ENCODE measurements around the gene SEMA3G.

Gene SEMA3G

DNA sequence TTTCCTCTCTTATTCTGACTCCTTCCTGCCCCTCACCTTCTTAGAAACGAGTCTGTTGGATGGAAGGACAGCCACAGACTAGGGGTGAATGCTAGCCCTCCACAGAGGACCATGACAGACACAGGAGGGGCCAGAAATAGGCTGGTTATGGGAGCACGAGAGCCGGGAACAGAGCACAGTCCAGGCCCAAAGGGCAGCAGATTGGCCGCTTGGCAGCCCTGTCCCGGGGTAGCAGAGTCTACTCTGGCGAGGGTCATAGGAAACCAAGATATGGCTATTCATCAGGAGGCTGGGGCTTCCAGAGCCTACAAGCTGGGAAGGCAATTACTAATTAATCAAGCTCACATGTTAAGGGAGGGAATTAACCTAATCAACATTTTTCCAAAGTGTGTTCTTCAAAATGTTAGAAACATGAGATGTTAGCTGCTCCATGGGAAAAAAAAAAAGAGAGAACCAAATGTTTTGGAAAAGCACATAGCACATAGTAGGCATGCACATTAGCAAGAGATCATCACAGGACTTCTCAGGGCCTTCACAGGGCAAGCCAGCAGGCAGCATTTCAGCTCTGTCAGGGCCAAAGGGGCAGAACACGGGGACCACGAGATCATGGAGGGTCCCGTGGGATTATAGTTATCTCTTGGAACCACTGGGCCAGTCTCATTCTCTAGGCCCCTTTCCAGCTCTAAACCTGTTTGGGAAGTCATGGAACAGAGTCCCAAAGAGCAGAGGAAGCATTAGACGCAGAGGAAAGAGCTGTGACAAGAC lies 13.3 kb downstream of the SEMA3G start:
- Histone ChIP-seq H3K36me3 (ENCODE audit: insufficient read depth, insufficient read length, low read length) (no peaks in the 10 kb centered on the region), H3K4me3 (ENCODE audit: insufficient read length, low read depth) (no peak overlapping the region), H3K27me3 (ENCODE audit: insufficient read depth, insufficient read length) (no peaks in the 10 kb centered on the region), H3K4me1 (ENCODE audit: insufficient read depth, insufficient read length) (peaks cover 2% of the 10 kb centered on the region), H3K9me3 (ENCODE audit: insufficient read depth, low read length) (no peaks in the 10 kb centered on the region), H3K9ac (ENCODE audit: insufficient read length, low read depth) (no peak overlapping the region)
- TF ChIP-seq ZNF274 (IDR thresholded peaks at IDR 0.05; ENCODE audit: low read depth, low read length), result no peak
- DNase-seq (ENCODE audit: low read depth, low spot score), result no peak

DNA sequence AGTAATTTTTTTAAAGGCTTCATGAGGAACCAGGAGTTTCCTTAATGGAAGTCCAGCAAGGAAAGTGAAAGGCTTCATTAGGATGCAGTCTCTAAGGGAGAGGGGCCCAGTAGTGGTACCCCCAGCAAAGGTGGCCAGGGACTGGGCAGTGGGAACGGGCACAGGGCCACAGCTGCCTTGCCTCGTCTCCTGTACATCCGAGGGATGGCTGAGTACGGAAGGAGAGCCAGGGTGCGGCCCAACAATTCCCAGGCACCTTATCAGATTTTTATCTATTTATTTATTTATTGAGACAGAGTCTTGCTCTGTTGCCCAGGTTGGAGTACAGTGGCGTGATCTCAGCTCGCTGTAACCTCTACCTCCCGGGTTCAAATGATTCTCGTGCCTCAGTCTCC lies 14.5 kb downstream of the SEMA3G start:
- no peak for DNase-seq (ENCODE audit: low read depth, low spot score)
- H3K36me3 ChIP-seq (ENCODE audit: insufficient read depth, insufficient read length, low read length), result no peaks in the 10 kb centered on the region
- TF ChIP-seq SUZ12 (IDR thresholded peaks at IDR 0.05; ENCODE audit: extremely low read depth, insufficient read depth, insufficient read length), result no peak
- TF ChIP-seq YY1 (IDR thresholded peaks at IDR 0.05; ENCODE audit: insufficient read depth, insufficient read length), result no peak
- no peak for TF ChIP-seq ZNF274 (IDR thresholded peaks at IDR 0.05; ENCODE audit: low read depth, low read length)
- no peaks in the 10 kb centered on the region for H3K9me3 ChIP-seq (ENCODE audit: insufficient read depth, low read length)
- no peak overlapping the region for H3K9ac ChIP-seq (ENCODE audit: insufficient read length, low read depth)
- H3K4me3 ChIP-seq (ENCODE audit: insufficient read length, low read depth), result no peak overlapping the region
- no peaks in the 10 kb centered on the region for H3K27me3 ChIP-seq (ENCODE audit: insufficient read depth, insufficient read length)
- peaks cover 2% of the 10 kb centered on the region for H3K4me1 ChIP-seq (ENCODE audit: insufficient read depth, insufficient read length)

DNA sequence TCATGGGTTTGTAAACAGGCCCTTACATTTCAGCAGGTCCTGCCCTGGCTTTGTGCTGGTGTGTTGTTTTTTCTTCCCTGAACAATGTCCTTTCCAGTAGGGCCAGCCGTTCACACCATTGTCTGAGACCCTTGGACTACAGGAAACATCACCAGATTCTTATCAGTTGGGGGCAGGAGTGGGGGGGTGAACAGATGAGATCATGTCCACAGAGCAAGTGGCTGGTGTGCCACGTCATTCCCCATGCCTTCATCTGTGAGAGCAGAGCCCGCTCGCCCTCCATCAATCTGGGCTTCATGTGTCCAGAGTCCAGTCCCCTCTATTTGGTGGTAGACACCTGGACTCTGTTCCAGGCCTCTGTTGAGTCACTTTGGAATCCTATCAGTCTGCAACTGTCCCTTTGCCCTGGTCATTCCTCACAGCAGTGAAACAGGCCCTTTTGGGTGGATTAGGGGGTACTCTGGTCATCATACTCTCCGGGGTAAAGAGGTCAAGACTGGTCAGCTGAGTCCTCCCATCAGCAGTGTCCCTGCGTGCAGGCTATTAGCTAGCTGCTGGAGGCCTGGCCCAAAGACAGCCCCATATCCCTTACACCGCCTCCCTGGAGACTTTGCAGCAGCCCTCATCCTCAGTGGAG lies 15.0 kb downstream of the SEMA3G start:
- Histone ChIP-seq H3K9ac (ENCODE audit: insufficient read length, low read depth) (no peak overlapping the region), H3K36me3 (ENCODE audit: insufficient read depth, insufficient read length, low read length) (no peaks in the 10 kb centered on the region), H3K4me1 (ENCODE audit: insufficient read depth, insufficient read length) (peaks cover 2% of the 10 kb centered on the region), H3K9me3 (ENCODE audit: insufficient read depth, low read length) (no peaks in the 10 kb centered on the region), H3K4me3 (ENCODE audit: insufficient read length, low read depth) (no peak overlapping the region), H3K27me3 (ENCODE audit: insufficient read depth, insufficient read length) (no peaks in the 10 kb centered on the region)
- no peak for DNase-seq (ENCODE audit: low read depth, low spot score)
- TF ChIP-seq YY1 (IDR thresholded peaks at IDR 0.05; ENCODE audit: insufficient read depth, insufficient read length), result no peak
- no peak for TF ChIP-seq ZNF274 (IDR thresholded peaks at IDR 0.05; ENCODE audit: low read depth, low read length)
- no peak for TF ChIP-seq SUZ12 (IDR thresholded peaks at IDR 0.05; ENCODE audit: extremely low read depth, insufficient read depth, insufficient read length)

DNA sequence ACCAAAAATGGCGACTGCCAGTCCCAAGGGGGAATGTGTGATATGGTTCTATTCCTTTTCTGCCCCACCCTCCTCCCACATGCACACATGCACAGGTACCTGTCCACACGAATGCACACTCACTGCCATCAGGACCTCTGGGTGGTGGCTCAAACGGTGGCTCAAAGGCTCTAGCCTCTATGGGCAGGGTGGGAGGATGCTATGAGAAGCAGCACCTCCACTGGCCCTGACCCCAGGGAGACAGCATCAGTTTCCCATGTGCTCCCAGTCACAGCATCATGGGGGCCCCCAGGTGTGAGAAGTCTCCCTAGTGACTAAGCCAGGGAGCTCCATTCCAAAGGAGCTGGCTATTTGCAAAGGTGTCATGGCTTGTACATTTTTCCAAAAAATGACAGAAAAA lies 15.9 kb downstream of the SEMA3G start:
- Histone ChIP-seq H3K27me3 (ENCODE audit: insufficient read depth, insufficient read length) (no peaks in the 10 kb centered on the region), H3K4me1 (ENCODE audit: insufficient read depth, insufficient read length) (peaks cover 2% of the 10 kb centered on the region), H3K4me3 (ENCODE audit: insufficient read length, low read depth) (no peak overlapping the region), H3K9me3 (ENCODE audit: insufficient read depth, low read length) (no peaks in the 10 kb centered on the region), H3K9ac (ENCODE audit: insufficient read length, low read depth) (no peak overlapping the region), H3K36me3 (ENCODE audit: insufficient read depth, insufficient read length, low read length) (no peaks in the 10 kb centered on the region)
- no peak for DNase-seq (ENCODE audit: low read depth, low spot score)
- no peak for TF ChIP-seq SUZ12 (IDR thresholded peaks at IDR 0.05; ENCODE audit: extremely low read depth, insufficient read depth, insufficient read length)
- no peak for TF ChIP-seq YY1 (IDR thresholded peaks at IDR 0.05; ENCODE audit: insufficient read depth, insufficient read length)
- no peak for TF ChIP-seq ZNF274 (IDR thresholded peaks at IDR 0.05; ENCODE audit: low read depth, low read length)

DNA sequence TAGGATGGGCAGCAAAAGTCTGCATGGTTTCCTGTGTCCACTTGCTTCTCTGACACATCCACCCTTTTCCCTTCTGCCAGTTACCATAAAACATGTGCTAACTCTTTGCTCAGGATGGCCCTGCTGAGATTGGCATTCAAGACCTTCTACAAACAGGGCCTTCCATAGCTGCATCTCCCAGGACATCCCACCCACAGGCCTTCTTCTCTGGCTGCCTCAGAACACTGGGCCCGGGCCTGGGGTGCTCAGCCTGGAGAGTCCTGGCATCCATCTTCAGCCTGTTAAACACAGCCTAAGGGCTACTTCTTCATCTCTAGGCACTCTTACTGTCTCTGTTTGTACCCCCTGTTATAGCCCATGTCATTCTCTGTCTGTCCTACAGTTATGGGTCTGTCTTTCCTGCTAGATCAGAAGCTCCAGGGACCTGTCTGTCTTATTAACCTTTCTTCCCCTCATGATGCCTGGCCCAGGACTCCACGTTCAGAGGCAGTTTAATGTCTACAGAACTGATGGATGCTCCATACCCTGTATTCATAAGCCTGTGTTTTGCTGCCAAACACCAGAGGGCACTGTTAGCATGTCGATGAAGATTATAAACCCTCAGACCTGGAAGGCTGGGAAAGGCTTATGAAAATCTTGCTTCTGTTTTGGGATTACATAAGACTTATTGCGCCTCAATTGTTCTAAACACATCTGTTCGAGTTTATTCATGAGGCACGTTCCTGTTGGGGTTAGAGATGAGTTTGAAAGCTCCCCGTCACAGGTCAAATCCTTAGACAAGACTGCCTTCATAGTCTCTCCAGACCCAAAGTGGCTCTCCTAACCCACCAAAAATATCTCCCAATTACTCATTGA lies 16.5 kb downstream of the SEMA3G start:
- Histone ChIP-seq H3K4me3 (ENCODE audit: insufficient read length, low read depth) (no peak overlapping the region), H3K9me3 (ENCODE audit: insufficient read depth, low read length) (no peaks in the 10 kb centered on the region), H3K36me3 (ENCODE audit: insufficient read depth, insufficient read length, low read length) (no peaks in the 10 kb centered on the region), H3K4me1 (ENCODE audit: insufficient read depth, insufficient read length) (no peaks in the 10 kb centered on the region), H3K27me3 (ENCODE audit: insufficient read depth, insufficient read length) (no peaks in the 10 kb centered on the region), H3K9ac (ENCODE audit: insufficient read length, low read depth) (no peak overlapping the region)
- peak; percentile 50 for DNase-seq (ENCODE audit: low read depth, low spot score)
- TF ChIP-seq YY1 (IDR thresholded peaks at IDR 0.05; ENCODE audit: insufficient read depth, insufficient read length) (no peak), ZNF274 (IDR thresholded peaks at IDR 0.05; ENCODE audit: low read depth, low read length) (no peak), SUZ12 (IDR thresholded peaks at IDR 0.05; ENCODE audit: extremely low read depth, insufficient read depth, insufficient read length) (no peak)

DNA sequence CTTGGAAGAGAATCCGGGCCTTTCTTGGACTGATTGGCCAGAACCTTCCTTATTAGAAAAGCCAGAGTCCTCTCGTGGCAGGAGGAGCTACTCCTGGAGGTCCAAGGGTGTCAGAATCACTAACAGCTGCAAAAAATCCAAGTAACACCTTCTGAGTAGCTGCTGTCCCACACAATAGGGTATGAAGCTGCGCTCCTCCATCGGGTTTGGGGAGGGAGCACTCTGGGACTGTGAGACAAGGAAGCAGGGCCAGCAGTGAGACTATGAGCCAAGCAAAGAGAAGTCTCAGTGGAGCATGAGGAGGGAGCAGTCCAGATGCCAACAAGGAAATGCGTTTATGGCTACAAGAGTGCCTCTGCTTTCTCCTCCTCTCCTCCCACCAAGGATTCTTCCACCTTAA lies 21.7 kb downstream of the SEMA3G start:
- H3K36me3 ChIP-seq (ENCODE audit: insufficient read depth, insufficient read length, low read length), result no peaks in the 10 kb centered on the region
- H3K4me3 ChIP-seq (ENCODE audit: insufficient read length, low read depth), result no peak overlapping the region
- H3K9ac ChIP-seq (ENCODE audit: insufficient read length, low read depth), result no peak overlapping the region
- H3K9me3 ChIP-seq (ENCODE audit: insufficient read depth, low read length), result no peaks in the 10 kb centered on the region
- DNase-seq (ENCODE audit: low read depth, low spot score), result no peak
- no peaks in the 10 kb centered on the region for H3K27me3 ChIP-seq (ENCODE audit: insufficient read depth, insufficient read length)
- TF ChIP-seq YY1 (IDR thresholded peaks at IDR 0.05; ENCODE audit: insufficient read depth, insufficient read length) (no peak), SUZ12 (IDR thresholded peaks at IDR 0.05; ENCODE audit: extremely low read depth, insufficient read depth, insufficient read length) (no peak), ZNF274 (IDR thresholded peaks at IDR 0.05; ENCODE audit: low read depth, low read length) (no peak)
- peaks cover 3% of the 10 kb centered on the region for H3K4me1 ChIP-seq (ENCODE audit: insufficient read depth, insufficient read length)

DNA sequence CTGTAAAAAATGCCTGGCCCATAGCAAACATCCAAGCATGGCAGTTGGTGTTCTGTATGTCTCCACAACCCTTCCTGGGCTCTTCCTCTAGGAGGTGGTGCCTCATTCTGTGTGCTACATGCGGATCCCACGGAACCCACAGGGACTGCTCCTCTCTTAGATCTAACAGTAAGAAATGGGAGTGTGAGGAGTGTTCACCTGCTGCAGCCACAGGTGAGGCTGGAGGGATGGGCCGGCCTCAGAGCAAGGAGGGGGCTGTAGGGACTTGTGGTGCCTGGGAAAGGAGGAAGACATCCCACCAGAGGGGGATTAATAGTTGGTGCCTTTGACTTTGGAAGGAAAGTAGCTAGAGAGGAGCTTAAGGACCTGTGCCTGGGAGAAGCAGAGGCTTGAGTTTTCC lies 22.2 kb downstream of the SEMA3G start:
- H3K4me1 ChIP-seq (ENCODE audit: insufficient read depth, insufficient read length), result peaks cover 3% of the 10 kb centered on the region
- DNase-seq (ENCODE audit: low read depth, low spot score), result no peak
- H3K9me3 ChIP-seq (ENCODE audit: insufficient read depth, low read length), result no peaks in the 10 kb centered on the region
- TF ChIP-seq ZNF274 (IDR thresholded peaks at IDR 0.05; ENCODE audit: low read depth, low read length) (no peak), SUZ12 (IDR thresholded peaks at IDR 0.05; ENCODE audit: extremely low read depth, insufficient read depth, insufficient read length) (no peak), YY1 (IDR thresholded peaks at IDR 0.05; ENCODE audit: insufficient read depth, insufficient read length) (no peak)
- H3K27me3 ChIP-seq (ENCODE audit: insufficient read depth, insufficient read length), result no peaks in the 10 kb centered on the region
- H3K36me3 ChIP-seq (ENCODE audit: insufficient read depth, insufficient read length, low read length), result no peaks in the 10 kb centered on the region
- no peak overlapping the region for H3K9ac ChIP-seq (ENCODE audit: insufficient read length, low read depth)
- no peak overlapping the region for H3K4me3 ChIP-seq (ENCODE audit: insufficient read length, low read depth)
